ENCODE data around the gene SV2C.
"Not testable (repeated sequence)": the region's sequence is repeated elsewhere in the genome, so short reads cannot be mapped to it uniquely, and the experiment has no call there.

SV2C gene

DNA sequence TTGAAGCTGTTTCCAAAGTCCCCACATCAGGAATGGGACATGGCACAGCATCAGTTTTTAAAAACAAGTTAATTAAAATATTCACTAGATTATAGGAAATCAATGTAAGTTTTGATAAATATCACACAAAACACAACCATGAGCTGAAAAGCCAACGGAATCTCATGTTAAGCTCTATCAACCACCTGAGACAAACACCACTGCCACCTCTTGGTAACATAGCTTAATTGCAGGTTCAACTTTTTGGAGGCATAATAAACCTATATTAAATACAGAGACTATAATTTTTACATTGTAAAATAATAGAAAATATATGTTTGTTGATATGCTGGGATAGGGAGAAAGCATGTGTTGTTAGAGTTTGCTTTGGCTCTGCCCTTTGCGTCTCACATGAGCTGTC, 126.1 kb downstream of the SV2C start:
- no peak for DNase-seq

DNA sequence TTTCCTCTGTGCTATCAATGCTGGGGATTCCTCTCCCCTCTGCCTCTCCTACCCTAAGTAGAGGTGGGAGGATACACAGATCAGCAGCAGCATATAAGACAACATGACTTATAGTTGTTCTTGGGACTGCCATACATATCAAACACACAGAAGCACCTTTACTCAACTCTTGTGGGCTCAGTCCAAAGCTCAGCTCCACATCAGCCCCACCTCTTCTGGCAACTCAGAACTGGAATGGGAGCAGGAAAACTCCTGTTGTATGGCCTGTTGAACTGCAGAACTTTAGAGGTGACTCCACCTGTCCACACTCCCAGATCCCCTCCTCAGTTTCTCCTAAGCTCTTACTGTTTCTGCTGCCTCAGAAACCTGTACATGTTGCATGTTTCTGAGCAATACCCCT, 127.8 kb downstream of the SV2C start:
- DNase-seq, result no peak

DNA sequence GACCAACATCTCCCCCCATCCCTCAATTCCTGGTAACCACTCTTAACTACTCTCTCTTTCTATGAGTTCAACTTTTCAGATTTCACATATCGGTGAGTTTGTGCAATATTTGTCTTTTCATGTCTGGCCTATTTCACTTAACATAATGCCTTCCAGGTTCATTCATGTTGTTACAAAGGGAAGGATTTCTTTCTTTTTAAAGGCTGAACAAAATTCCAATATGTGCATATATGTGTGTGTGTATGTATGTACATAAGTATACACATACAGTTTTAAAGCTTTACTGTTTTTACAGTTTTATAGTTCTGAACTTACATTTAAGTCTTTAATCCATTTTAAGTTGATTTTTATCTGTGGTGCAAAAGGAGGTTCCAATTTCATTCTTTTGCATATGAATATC, 130.7 kb downstream of the SV2C start:
- no peak for DNase-seq

DNA sequence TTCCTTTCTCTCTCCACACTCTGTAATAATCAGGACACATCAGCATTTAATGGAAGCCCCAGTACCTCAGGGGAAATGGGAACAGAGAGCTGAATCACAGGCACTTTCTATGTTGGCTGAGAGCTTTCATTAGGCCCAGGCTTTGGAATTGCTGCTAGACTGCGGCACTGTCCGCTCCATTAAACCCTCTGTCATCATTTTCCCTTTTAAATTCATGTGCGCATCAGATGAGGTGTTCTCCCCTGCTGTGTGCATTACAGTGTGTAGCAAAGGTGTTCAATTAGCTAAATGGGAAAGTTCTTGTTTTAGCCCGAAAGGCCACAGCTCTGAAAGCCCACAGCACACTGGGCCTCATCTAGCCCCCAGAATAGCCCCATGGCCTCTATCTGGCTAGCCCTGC, 133.6 kb downstream of the SV2C start:
- no peak for DNase-seq

DNA sequence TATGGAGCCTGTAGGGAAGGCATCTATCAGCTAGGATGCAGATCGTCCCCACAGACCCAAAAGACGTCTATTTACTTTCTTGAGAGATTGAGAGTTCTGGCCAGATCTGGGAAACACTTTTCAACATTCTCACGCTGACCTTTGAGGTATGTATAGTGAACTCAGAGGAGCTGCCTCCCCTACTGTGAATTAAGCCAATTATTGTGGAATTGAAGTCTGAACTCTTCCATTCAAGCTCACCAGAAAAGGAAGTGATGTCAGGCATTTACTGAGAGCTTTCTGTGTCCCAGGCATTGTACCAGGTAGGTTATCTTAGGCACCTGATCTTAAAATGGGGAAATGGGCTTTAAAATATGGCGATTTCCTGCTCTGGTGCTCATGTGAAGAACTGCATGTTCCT, 136.5 kb downstream of the SV2C start:
- no peak for DNase-seq

DNA sequence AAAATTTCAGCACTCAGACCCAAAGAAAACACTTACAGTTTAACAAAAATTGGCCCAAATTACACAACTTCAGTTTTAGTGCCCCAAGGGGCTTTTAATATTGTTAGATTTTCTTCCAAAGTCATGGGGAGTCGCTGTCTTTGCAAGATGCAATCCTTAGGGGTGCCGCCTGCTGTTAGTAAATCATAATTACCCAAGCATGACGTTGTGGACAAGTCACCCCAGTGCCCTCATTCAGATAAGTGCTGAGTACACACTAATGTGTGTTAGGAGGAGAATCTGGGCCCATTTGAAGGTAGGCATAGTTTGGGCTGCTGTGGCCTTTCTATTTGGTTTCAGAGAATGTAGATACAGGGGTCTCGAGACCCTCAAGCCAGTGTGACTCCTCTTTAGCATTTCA, 138.1 kb downstream of the SV2C start:
- DNase-seq, result no peak

DNA sequence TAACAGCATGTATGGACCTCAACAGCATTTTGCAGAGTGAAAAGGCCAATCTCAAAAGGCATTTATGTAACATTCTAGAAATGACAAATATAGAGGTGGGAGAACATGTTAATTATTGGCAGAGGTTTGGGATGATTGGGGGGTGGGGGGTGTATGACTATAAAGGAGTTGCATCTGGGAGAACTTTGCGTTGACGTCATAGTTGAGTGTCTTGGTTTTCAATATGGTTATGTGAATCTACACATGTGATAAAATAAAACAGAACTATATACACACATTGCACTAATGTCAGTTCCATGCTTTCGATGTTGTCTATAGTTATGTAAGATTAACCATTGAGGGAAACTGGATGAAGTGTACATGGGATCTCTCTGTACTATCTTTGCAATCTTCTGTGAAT, 139.1 kb downstream of the SV2C start:
- no peak for DNase-seq

DNA sequence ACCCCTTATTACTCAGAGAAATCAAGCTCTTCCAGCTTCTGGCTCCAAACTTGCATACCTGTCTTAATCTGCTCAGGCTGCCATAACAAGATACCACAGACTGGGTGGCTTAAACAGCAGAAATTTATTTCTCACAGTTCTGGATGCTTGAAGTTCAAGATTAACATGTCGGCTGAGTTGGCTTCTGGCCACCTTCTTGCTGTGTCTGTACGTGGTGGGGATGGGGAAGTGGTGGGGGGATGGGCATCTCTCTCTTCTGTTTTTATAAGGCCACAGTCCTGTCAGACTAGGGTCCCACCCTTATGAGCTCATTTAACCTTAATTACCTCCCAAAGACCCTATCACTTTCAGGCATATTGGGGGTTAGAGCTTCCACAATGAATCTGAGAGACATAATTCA, 140.5 kb downstream of the SV2C start:
- no peak for DNase-seq

DNA sequence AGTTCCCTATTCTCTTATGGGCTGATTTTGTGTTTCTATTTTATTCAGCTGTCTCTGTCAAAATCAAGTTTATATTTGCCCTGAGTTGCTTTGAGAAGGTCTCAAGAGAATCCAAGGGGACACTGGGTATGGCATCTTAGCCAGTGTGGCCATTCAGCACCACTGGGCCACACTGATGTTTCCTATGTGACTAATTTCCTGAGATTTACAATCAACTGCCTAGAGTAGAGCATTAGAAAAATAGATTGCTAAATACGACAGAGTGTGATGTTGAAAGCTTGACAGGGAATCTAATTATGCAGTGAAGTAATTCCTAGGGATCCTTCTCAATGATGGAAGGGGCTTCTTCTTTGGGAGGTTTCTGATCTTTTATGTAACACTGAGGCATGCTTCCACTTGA, 141.7 kb downstream of the SV2C start:
- DNase-seq, result no peak

DNA sequence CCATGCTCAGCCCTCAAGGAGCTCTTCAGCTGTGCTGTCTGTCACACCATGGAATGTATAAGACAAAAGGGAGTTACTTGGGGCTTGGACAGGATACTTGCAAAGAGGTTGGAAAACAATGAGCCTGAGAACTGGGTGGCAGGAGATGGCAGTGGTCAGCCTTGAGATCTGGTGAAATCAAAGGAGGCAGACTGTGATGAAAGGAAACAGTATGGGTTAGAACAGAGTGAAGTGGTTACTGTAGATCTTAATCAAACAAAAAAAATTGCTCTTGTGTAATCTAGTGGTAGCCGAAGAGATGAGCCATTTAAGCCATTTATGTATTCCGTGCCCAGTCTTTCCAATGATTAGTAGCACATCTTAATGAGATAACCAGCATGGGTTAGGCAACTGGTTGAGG, 142.2 kb downstream of the SV2C start:
- no peak for DNase-seq

DNA sequence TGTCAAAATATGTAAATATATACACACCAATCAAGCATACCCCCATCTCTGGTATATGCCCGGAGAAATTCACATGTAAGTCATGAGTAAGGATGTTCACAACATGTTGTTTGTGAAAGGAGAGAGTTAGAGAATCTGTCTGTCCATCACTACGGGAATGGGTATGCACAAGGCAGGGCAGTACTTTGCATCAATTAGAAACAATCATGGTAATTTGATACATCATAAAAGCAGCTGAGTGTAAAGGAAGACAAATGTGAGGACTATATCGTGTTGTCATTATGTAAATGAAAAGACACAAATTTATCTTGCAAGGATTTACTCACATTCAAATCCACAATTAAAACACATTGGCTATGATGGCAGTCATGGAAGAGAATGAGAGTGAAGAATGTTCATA, 146.7 kb downstream of the SV2C start:
- no peak for DNase-seq

DNA sequence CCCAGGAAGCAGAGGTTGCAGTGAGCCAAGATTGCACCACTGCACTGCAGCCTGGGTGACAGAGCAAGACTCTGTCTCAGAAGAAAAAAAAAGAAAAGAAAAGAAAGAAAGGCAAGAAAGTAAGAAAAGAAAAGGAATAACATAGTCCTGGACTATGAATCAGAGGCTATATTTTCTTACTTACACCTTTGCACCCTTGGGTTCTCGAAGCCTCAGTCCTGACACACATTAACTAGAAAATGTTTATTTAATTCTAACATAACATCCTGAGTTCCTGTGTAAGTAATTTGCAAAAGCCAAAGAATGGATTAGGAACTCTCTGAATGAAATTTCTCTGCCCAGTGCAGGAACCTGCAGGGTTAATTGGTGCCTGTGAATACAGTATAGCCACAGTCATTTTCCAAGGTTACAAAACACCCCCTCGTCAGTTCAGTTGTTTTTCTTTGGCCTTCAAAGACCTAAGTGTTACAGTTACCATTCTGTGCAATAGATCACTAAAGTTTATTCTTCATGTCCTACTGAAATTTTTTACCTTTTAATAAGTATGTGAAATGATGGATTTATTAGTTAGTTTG, 147.6 kb downstream of the SV2C start:
- no peak for DNase-seq

DNA sequence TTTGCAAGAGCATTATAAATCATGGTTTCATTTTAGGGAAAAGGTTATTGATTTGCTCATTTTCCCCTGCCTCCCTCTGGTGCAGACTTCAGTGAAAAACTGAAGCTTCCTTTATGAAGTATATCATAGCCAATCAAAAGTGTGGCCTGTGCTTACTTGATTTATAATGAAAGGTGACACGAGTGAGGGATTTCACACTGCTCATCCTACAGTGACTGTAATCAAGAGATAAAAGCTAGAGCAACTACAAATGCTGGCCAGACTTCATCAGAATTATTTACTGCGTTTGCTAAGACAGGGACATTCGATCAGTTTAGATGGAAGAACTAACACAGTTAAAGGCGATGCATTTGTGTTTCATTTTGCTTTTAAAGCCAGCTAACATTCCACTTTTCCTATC, 151.5 kb downstream of the SV2C start:
- DNase-seq, result no peak

DNA sequence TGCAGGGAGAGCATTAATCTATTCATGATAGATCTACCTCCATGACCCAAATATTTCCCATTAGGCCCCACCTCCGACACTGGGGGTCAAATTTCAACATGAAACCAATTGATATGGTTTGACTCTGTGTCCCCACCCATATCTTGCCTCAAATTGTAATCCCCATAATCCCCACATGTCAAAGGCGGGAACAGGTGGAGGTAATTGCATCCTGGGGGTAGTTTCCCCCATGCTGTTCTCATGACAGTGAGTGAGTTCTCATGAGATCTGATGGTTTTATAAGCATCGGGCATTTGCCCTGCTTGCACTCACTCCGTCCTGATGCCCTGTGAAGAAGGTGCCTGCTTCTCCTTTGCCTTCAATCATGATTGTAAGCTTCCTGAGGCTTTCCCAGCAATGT, 153.5 kb downstream of the SV2C start:
- DNase-seq, result no peak

DNA sequence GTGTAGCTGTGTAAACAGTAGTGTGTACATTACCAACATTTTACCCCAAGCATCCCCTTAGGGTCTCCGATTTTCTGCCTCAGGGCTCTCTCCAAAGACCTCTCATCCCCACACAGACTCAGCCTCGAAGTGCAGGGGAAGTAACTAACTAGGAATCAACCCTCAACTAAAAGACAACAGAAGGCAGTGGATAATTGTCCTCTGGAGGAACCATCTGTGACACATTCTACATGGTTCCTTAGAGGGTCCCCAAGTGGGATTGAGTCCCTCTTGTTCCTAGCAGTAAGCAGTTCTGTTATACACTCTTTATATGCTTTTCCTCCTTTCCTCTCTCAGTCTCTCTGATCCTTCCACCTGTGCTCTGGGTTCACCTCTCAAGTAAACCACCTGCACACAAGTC, 157.2 kb downstream of the SV2C start:
- DNase-seq, result no peak

DNA sequence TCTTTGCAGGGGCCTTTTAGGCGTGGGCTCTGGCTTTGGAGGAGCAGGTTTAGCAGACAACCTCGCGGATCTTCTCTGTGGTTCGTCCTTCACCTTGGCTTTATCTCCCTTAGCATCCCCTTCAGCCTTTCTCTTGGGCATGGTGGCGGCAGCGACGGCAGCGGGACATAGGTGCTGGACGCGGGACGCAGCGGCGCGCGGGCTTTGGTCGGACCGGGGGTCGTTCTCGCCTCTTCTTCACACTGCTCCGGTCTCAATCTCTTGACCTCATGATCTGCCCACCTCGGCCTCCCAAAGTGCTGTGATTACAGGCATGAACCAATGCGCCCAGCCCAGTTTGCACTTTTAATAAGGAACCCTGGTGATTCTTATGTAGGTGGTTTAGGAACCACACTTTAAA, 159.0 kb downstream of the SV2C start:
- not testable (repeated sequence) for DNase-seq

DNA sequence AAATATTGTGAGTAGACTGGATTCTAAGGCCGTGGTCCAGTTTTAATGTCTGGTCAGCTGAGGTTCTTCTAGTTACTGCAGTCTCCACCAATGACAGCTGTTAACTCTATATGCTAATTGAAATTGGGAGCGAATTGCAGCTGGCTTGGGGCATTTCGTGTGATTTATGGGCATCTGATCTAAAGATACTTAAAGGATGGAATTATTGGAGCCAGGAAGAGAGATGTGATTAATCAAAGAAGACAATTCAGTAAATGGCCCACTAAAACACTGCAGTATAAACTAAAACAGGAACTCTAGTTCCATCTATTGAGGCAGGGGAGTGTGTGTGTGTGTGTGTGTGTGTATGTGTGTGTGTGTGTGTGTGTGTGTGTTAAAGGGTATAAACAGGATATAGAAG, 162.4 kb downstream of the SV2C start:
- DNase-seq, result no peak

DNA sequence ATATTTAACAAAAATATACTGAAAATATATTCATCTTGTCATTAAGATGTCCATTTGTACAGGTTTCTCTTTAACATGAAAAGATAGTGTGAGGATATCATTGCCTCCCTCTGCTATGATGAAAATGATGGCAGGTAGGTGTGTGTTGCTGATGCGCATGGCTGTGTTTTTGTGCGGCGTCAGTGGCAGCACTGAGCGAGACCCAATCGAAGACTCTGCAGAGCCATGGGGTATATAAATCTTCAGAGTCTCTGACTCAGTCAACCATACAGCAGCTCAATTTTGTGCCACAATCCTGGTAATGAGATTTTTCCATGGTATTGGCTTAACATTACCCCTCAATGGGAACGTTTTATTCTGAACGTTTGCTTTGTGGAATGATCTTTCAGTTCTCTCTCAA, 166.4 kb downstream of the SV2C start:
- DNase-seq, result no peak

DNA sequence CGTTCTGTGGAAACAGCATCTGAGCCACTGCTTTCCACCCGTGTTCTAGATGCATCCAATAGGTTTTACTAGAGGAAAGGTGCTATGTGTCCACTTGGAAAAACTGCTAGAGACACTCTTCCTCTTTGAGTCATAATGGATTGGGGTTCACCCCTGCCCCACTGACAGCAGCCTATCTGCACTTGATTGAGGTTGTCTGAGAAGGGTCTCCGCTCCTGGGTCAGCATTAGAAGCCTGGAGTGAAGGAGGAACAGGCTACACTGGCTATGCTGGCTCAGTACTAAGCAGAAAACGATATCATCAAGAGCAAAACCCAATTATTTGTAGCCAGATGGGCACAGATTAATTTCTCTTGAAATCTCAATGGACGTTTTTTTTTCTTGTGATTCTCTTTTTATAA, 167.3 kb downstream of the SV2C start:
- no peak for DNase-seq

DNA sequence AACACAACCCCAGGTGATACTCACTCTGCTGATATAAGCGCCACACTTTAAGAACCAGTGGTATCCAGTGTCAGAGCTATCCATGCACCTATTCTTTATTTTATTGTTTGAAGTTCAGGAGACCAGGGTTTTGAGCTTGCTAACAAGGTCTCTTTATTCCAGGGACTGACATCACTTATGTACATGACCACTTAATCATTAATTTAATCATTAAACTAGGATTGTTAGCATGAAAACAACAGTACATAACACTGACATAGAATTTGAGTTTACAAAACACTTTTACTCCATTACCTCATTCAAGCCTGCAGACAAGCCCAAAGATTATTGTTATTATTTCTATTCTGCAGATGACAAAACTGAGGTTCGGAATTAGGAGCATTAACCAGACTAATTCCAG, 168.5 kb downstream of the SV2C start:
- DNase-seq, result no peak

DNA sequence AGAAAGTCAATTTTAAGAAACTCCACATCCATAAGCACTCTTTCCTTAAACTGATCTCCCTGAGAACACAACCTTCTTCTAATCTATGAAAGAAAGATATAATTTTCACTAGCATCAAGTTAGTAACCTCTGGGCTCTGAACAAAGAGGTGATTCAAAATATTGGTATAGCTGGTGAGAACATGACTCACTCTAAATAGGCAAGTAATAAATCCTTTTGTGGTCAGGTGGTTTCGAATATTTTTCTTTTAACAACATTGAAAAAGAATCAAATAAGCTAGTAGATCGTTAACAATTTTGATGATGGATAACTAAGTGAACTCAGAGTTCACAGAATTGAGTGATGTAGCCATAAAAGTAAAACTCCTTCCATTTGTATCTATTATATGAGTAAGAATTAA, 169.3 kb downstream of the SV2C start:
- DNase-seq, result no peak

DNA sequence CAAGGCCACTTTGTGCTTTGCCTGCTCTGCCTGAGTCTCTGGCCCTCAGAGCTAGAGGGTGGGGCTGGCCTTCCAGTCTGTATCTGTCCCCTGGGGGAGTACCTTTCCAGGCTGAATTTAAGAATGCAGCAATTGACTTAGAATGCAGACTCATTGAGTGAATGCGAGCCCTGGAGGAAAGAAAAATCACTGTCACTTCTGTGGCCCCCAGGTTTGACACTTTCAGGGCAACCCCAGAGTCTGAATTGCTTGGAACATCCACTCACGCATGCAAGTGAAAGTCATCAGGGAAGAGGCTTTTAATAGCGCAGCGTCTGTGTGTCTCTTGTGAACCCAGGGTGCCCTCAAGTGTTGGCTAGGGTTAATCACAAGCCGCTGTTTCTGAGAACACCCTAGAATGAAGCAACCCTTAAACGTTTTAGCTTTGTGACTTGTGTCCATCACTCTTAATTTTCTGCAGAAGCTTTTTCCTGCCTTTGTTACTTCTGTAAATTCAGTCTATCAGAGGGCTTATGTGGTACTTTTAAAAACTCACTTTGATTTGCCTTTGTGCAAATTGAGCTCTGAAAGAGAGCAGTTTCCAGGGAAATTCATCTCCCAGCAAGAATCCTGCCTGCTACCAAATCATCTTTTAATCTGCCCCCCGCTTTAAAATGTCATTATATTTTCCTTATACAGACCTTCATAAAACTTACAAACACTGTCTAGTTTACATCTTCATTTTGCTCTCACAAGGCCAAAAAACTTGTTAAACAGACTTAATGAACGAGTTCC, 173.1 kb downstream of the SV2C start:
- peak; percentile 22 for DNase-seq

DNA sequence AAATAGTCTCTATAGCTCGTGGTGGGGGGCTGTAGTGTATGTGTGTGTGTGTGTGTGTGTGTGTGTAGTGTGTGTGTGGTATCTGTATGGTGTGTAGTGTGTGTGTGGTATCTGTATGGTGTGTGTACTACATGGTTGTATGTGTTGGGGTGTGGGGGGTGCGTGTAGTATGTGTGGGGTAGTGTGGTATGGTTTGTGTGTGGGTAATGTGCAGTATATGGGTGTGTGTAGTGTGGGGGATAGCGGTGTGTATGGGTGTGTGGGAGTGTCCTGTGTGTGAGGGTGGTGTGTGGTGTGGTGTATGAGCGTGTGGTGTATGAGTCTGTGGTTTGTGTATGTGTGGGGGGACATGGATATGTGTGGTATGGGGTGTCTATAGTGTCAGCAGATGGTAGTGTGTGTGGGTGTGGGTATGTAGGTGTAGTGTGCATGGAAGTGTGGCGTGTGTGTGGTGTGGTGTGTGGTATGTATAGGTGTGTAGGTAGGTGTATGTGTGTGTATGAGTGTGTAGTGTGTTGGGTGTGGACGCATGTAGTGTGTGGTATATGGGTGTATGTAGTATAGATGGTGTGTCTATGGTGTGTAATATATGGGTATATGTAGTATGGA, 174.1 kb downstream of the SV2C start:
- no peak for DNase-seq

DNA sequence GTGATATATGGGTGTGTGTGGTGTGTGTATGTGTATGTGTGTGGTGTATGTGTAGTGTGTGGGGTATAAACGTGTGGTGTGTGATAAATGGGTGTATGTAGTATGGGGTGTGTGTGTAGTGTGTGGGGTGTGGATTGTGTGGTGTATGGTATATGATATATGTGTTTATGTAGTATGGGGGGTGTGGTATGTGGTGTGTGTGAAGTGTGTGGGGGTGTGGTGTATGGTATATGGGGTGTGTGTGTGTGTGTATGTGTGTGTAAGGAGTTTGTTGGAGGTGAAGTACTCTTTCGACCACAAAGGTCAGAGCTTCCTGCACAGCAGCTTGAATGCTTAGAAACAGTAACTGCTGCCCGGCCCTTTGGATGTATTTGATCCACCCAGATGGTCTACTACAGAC, 174.7 kb downstream of the SV2C start:
- DNase-seq, result no peak

DNA sequence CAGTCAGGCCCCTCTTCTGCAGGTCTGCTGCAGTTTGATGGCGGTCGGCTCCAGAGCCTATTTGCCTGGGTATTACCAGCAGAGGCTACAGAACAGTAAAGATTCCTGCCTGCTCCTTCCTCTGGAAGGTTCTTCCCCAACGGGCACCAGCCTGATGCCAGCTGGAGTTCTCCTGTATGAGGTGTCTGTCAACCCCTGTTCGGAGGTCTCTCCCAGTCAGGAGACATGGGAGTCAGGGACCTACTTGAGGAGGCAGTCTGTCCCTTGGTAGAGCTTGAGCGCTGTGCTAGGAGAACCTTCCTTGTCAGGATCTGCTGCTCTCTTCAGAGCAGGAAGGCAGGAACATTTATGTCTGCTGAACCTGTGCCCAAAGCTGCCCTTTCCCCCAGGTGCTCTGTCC, 181.5 kb downstream of the SV2C start:
- no peak for DNase-seq

Measured in NCI-H2081 treated with DMSO at 0.1 percent for 48 hours (cell line).